Astrocyte of the spinal cord (primary cell): ENCODE data around the gene MARCHF3.

Source experiments
- DNase-seq: peaks from one replicate; pipeline ENCODE4 v3.0.0; 2011; ENCODE audit warnings: low read depth, low spot score
- H3K4me3 ChIP-seq: 2 replicates; pipeline ENCODE4 v1.5.1; 2011; ENCODE audit warnings: low read depth, mild to moderate bottlenecking, low read length, moderate library complexity
- CTCF ChIP-seq: IDR thresholded peaks from 2 replicates; pipeline ENCODE4 v1.5.1; 2012; ENCODE audit warnings: low read depth, mild to moderate bottlenecking, low read length, inconsistent platforms
- in situ Hi-C: cut with HindIII; loops from 2 replicates; pipeline ENCODE4 v1.10.0; 2017; ENCODE audit warnings: low sequenced_read_pairs

Gene MARCHF3

GRCh38 chr5:126939887-126940286 lies 90.5 kb downstream of the MARCHF3 start:
- no peak for DNase-seq
- no peak overlapping the region for H3K4me3 ChIP-seq
- TF ChIP-seq CTCF, result no peak
- in situ Hi-C loops, result no loop called here

- in situ Hi-C loops, result no loop called here
- peak; percentile 57 for DNase-seq
- H3K4me3 ChIP-seq, result no peak overlapping the region
- TF ChIP-seq CTCF, result no peak
Observed at GRCh38 chr5:126938466-126938865, 91.9 kb downstream of the MARCHF3 start.

- in situ Hi-C loops, result no loop called here
- H3K4me3 ChIP-seq, result no peak overlapping the region
- no peak for TF ChIP-seq CTCF
- no peak for DNase-seq
Observed at GRCh38 chr5:126937771-126938170, 92.6 kb downstream of the MARCHF3 start.

GRCh38 chr5:126936775-126937418 lies 93.5 kb downstream of the MARCHF3 start:
- H3K4me3 ChIP-seq, result no peak overlapping the region
- in situ Hi-C loops, result no loop called here
- no peak for DNase-seq
- TF ChIP-seq CTCF, result no peak

- in situ Hi-C loops, result no loop called here
- no peak overlapping the region for H3K4me3 ChIP-seq
- DNase-seq, result no peak
- TF ChIP-seq CTCF, result no peak
Observed at GRCh38 chr5:126931963-126932660, 98.2 kb downstream of the MARCHF3 start.

- in situ Hi-C loops, result no loop called here
- no peak for DNase-seq
- TF ChIP-seq CTCF, result no peak
- no peak overlapping the region for H3K4me3 ChIP-seq
Observed at GRCh38 chr5:126928041-126928440, 102.3 kb downstream of the MARCHF3 start.
